Activated effector memory CD4-positive, alpha-beta T cell treated with Interleukin-2 at 50 U/mL for 16 hours (primary cell): Measurements from ENCODE around the gene B3GNT9.

Experiments
- DNase-seq: peaks from one replicate; pipeline ENCODE4 v3.0.0-alpha.2; 2020

The B3GNT9 gene

GRCh38 chr16:67166110-67166547 lies 15.3 kb upstream of the B3GNT9 start:
- DNase-seq, result no peak

GRCh38 chr16:67165121-67166078 lies 14.6 kb upstream of the B3GNT9 start:
- no peak for DNase-seq

- DNase-seq, result no peak
Observed at GRCh38 chr16:67164599-67165061, 13.8 kb upstream of the B3GNT9 start, which contains the start of gene HSF4. HSF4 (plus strand) TSS chr16:67164745; CDS start chr16:67164812, 67 bp downstream.

- no peak for DNase-seq
Observed at GRCh38 chr16:67163999-67164558, 13.3 kb upstream of the B3GNT9 start.

GRCh38 chr16:67163164-67163998 lies 12.6 kb upstream of the B3GNT9 start:
- DNase-seq, result peak; percentile 44

GRCh38 chr16:67162506-67163163 lies 11.8 kb upstream of the B3GNT9 start:
- DNase-seq, result no peak

- DNase-seq, result no peak
Observed at GRCh38 chr16:67161595-67162058, 10.8 kb upstream of the B3GNT9 start.

GRCh38 chr16:67158637-67159600 lies 8.1 kb upstream of the B3GNT9 start:
- peak; percentile 80 for DNase-seq

- no peak for DNase-seq
Observed at GRCh38 chr16:67157892-67158635, 7.3 kb upstream of the B3GNT9 start.

GRCh38 chr16:67157106-67157748 lies 6.4 kb upstream of the B3GNT9 start:
- no peak for DNase-seq

- no peak for DNase-seq
Observed at GRCh38 chr16:67156143-67156844, 5.5 kb upstream of the B3GNT9 start.

GRCh38 chr16:67155295-67156142 lies 4.7 kb upstream of the B3GNT9 start:
- DNase-seq, result peak; percentile 73

- no peak for DNase-seq
Observed at GRCh38 chr16:67154578-67155294, 3.9 kb upstream of the B3GNT9 start.

- DNase-seq, result no peak
Observed at GRCh38 chr16:67151431-67152097, 766 bp upstream of the B3GNT9 start.

- DNase-seq, result peak; percentile 40
Observed at GRCh38 chr16:67150047-67150832, 558 bp downstream of the B3GNT9 start.
